GM03348 (cell line): ENCODE measurements around the gene MYL10.
"Not testable (repeated sequence)": the region's sequence is repeated elsewhere in the genome, so short reads cannot be mapped to it uniquely, and the experiment has no call there.

Experiments
- DNase-seq: peaks from one replicate; pipeline ENCODE4 v3.0.0; 2012; ENCODE audit warnings: low spot score

Gene MYL10

GRCh38 chr7:101651112-101651511, 22.0 kb upstream of the MYL10 start:
- no peak for DNase-seq

DNA sequence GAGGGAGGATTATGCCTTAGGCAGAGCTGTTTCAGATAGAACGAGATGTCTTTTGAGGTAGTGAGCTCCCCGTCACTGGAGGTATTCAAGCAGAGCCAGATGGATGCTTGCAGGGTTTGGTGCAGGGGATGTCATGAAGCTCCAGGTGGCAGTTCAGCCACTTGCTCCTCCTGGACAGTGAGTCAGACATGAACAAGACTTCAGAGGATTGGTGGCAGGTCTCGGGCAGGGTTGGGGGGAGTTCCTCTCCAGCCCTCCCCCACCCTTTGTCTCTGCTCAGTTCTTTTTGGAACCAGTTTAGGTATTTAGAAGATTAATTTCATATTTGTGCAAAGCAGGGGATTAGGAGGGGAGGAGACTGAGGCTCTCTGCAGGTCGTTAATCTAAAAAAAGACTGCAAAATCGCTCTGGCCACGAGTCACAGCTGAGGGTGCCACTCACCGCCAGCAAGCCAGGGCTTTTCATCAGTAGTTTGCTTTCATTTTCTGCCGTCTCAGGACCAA, 21.5 kb upstream of the MYL10 start:
- no peak for DNase-seq

- DNase-seq, result not testable (repeated sequence)
These were observed 18.8 kb upstream of the MYL10 start for GRCh38 chr7:101647876-101648275.

GRCh38 chr7:101645951-101646350, 16.9 kb upstream of the MYL10 start:
- peak; percentile 5 for DNase-seq

- DNase-seq, result peak; percentile 4
These were observed 15.8 kb upstream of the MYL10 start for GRCh38 chr7:101644879-101645278.

- DNase-seq, result not testable (repeated sequence)
These were observed 10.0 kb upstream of the MYL10 start for GRCh38 chr7:101639127-101639526.

DNA sequence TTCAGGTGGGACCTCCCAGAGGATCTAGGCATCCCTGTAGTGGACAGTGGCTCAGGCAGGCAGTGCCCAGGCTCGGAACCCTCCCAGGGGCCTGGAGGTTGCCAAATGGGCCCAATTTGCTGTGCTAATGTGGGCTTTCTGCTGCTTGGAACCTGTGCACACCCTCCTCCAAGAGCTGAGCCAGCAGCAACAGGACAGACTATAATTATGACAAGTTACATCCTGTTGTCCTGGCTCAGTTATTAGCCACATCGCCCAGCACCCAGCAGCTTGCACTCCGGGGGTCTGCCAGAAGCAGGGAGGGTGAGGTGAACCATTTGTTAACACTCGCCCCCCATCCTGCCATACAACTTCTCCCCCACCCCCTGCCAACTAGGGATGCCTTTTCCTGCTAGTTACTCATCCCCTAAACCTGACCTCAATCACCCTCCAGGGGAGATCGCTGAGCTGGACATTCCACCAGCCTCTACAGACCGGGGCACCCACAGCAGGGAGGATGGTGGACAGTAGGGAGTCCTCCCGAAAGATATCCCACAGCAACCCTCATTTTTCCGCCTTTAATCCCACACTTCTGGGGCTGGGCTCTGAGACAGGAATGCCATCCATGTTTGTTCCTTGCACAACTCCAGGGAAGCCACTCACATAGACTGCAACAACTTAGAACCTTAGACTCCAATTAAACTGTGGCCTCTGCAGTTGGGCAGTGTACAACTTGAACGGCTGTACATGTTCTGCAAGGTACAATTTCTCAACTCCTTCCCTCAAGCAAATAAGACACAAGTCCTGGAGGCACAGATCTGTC, 7.9 kb upstream of the MYL10 start:
- DNase-seq, result peak; percentile 10

DNA sequence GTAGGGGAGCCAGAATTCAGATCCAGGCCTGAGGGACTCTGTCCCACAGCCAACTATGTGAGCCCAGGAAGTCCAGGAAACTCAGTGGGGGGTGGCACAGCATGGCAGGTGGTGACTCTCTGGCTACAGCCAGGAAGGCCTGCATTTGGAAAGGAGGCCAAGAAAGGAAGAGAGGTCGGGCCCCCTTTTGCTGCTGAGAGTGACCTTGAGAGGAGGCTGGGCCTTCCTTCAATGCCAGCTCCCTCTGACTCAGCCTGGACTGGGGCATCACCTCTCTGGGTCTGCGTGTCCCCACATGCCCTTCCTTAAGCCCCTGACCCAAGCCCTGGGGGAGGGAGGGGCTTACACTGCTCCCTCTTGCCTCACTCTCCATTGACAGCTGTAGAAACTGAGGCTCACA, 6.4 kb upstream of the MYL10 start:
- peak; percentile 3 for DNase-seq

DNA sequence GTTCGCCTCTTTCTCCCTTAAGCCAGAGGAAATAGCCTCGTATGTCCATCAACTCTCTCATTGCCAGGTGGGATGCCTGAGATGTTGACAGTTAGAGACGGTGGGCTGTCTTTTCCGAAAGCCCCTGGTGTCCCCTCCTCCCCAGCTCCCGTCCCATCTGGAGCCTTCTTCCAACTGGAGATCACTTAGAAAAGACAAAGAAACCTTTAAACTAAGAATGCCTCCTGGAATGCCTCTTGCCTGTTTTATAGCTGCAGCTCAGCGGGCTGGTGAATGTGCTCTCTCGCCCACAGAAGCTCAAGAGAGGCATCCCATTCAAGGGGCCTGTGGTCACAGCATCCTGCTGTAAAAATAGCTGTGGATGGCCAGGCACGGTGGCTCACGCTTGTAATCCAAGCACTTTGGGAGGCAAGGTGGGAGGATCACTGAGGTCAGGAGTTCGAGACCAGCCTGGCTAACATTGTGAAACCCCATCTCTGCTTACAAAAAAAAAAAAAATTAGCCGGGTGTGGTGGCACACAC, 5.2 kb upstream of the MYL10 start:
- DNase-seq, result peak; percentile 1

GRCh38 chr7:101633511-101633910, 4.4 kb upstream of the MYL10 start:
- DNase-seq, result no peak

DNA sequence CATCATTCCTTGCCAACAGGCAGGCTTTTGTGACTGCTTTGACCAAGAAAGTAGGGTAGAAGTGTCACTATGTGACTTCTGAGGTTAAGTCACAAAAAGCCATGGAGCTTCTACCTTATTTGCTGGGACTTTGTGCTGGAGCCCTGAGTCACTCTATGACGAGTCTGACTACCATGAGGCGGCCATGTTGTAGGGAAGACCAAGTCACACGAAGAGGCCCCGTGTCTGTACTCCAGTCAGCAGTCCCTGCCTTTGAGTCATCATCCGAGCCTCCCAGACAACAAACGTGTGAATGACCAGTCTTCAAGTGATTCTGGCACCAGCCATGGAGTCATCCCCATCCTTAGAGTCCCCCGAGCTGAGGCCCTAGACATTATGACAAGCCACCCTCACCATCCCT, 3.5 kb upstream of the MYL10 start:
- DNase-seq, result no peak

GRCh38 chr7:101631224-101631714, 2.2 kb upstream of the MYL10 start:
- DNase-seq, result no peak

DNA sequence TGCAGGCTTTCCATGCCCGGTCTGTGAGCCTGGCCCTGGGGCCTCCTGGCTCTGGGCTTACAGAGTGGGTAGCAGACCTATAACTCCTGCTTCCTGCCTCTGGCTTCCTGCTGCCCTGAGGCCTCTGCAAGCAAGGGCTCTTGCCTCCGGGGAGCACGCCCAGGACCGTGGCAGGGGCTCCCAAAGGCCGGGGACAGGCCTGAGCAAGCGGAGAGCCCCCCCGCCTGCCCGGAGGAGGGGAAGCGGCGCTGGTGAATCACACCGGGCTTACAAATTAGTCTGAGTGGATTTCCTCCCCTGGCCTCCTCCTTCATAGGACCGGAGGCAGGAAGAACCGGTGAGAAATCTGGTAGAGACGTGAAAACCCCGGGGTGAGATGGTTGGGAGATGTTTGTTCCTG, 1.5 kb upstream of the MYL10 start:
- no peak for DNase-seq

DNA sequence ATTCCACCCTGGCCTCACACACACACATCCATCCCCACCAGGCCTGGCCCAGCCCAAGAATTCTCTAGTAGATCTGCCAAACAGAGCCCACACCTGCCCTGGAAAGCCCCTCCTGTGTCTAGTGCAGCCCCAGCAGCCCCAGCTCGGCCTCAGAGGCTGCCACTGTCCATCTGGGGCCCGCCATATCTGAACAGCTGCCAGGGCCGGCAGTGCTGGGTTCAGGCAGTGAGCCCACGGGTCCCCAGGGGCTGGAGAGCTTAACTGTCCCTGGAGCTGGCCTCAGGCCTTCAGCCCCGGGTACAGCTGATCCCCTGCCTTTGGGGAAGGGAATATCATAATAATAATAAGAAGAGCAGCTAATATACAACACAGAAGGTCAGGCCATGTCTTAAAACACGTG, 574 bp downstream of the MYL10 start:
- no peak for DNase-seq

GRCh38 chr7:101626758-101627157, 2.3 kb downstream of the MYL10 start:
- DNase-seq, result no peak

GRCh38 chr7:101626069-101626671, 2.9 kb downstream of the MYL10 start:
- DNase-seq, result no peak

GRCh38 chr7:101625031-101625791, 3.9 kb downstream of the MYL10 start:
- peak; percentile 50 for DNase-seq

GRCh38 chr7:101624246-101625001, 4.7 kb downstream of the MYL10 start:
- DNase-seq, result no peak

- DNase-seq, result no peak
These were observed 6.4 kb downstream of the MYL10 start for GRCh38 chr7:101622609-101623173.

DNA sequence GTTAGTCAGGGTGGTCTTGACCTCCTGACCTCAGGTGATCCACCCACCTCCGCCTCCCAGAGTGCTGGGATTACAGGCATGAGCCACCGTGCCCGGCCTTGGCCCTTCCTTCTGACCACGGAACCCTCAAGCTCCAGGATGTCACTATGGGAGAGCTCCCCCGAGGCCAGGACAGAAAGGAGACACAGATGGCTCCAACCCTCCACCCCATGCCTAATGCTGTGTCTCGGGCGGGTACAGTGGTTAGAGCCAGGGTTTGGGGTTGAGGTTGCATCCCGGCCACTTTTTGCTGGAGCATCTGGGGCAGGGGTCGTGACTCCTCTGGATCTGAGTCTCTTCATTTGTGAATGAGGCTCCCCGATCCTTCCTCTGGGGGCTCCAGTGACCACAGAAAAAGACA, 8.1 kb downstream of the MYL10 start:
- no peak for DNase-seq

DNA sequence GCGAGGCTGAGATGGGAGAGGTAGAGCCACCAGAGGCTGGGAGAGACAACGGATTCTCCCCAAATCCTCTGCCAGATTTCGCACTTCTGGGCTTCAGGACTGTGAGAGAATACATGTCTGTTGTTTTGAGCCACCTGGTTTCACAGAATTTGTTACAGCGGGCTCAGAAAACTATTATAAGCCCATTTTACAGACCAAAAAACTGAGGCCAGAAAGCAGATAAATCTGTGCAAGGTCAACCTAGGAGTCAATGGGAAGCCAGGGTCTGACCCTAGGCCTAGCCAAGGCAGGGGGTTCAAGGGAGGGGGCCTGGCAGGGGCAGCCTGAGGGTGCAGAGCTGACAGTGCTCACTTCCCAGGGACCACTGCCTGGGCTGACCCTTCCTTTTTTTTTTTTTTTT, 8.7 kb downstream of the MYL10 start:
- no peak for DNase-seq
